Measurements from ENCODE around the gene ZC3H14.
"Not testable (repeated sequence)": the region's sequence is repeated elsewhere in the genome, so short reads cannot be mapped to it uniquely, and the experiment has no call there.

ZC3H14 gene, protein sequence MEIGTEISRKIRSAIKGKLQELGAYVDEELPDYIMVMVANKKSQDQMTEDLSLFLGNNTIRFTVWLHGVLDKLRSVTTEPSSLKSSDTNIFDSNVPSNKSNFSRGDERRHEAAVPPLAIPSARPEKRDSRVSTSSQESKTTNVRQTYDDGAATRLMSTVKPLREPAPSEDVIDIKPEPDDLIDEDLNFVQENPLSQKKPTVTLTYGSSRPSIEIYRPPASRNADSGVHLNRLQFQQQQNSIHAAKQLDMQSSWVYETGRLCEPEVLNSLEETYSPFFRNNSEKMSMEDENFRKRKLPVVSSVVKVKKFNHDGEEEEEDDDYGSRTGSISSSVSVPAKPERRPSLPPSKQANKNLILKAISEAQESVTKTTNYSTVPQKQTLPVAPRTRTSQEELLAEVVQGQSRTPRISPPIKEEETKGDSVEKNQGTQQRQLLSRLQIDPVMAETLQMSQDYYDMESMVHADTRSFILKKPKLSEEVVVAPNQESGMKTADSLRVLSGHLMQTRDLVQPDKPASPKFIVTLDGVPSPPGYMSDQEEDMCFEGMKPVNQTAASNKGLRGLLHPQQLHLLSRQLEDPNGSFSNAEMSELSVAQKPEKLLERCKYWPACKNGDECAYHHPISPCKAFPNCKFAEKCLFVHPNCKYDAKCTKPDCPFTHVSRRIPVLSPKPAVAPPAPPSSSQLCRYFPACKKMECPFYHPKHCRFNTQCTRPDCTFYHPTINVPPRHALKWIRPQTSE

GRCh38 chr14:88562831-88563686, at the start of gene ZC3H14:
Gene ZC3H14 (plus strand): TSS chr14:88563037. CDS start chr14:88563134, 97 bp downstream.
- peak; percentile 66 for DNase-seq (ENCODE audit: low read depth, low spot score)

DNA sequence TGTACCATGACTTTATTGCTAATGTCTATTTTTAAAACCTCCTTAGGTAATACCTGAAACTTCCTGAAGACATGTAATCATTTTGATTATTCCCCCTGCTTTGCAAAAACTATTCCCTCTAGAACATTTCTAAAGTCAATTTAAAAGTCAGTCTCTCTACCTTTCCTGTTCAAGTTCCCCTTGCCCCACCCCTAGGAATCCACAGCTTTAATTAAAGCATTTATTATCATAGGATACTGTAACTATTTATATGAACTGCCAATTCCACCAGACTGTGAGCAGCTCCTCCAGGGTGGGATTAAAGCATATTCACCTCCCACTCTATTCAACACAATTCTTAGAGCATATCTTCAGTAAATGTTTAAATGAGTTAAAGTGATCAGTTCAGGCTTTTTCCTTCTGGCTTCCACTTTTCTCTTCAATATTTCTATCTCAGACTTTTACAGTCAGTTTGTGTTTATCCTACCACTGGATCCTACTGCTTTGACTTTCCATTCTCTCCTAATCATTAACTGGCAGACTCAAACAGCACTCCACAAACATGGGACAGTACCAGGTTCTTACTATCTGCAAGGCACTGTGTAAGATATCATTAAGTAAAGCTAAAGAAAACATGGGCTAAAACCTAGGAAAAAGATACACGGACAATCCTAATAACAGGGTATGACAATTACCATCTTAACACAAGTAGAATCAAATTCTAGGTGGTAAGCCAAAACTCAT, 47.2 kb upstream of the ZC3H14 start:
- DNase-seq (ENCODE audit: low read depth, low spot score): no peak

DNA sequence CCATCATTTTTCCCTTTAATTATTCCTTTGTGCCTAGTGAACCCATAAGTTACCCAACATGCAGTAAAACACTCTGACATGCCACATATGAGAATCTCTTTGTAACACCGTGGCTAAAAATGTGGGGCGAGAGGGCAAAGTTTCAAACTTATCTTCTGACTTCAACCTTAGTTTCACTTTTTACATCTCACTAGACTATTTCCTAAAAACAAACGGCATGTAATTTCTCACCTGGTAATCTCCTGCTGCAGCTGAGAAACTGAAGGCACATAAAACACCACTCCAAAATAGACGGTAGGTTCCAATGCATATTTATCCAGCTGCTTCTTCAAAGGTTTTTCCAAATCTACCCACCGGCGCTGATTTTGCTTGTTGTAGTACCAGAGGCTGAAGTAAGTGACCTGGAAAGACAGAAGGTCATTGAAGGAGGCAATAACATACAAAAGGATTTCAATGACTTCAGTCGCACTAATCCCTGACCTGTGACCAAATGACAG, 45.9 kb upstream of the ZC3H14 start:
- no peak for DNase-seq (ENCODE audit: low read depth, low spot score)

DNA sequence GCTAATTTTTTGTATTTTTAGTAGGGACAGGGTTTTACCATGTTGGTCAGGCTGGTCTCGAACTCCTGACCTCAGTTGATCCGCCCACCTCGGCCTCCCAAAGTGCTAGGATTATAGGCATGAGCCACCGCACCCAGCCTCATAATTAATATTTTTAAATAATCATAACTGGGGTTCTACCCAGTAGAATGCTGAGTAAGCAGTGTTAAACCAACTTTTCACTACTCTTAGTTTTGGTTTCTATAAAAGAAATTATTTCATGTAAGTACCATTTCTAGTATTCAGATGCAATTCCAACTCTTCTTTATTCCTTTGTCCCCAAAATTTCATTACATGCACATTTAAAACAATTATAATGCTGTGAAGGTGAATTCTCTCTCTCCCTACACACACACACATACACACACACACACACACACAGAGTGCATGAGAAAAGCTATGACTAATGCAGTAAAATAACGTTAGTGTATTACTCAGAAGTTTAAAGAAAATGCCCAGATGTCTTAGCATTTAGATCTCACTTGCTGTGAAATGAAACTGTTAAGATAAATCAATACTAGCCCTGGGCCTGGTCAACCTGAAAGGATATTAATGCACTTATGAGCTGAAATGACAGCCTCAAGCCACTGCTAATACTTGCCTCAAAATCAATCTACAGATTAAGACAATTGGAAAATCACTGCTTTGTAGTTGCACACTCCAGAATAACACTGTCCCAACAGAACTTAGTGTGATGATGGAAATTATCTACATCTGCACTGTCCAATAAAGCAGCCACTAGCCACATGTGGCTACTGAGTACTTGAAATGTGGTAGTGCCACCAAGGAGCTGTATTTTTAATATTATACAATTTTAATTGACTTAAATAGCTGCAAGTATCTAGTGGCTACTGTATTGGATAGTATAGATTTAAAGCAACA, 44.0 kb upstream of the ZC3H14 start:
- peak; percentile 15 for DNase-seq (ENCODE audit: low read depth, low spot score)

- DNase-seq (ENCODE audit: low read depth, low spot score): no peak
Measured at GRCh38 chr14:88519907-88520306, 42.9 kb upstream of the ZC3H14 start.

DNA sequence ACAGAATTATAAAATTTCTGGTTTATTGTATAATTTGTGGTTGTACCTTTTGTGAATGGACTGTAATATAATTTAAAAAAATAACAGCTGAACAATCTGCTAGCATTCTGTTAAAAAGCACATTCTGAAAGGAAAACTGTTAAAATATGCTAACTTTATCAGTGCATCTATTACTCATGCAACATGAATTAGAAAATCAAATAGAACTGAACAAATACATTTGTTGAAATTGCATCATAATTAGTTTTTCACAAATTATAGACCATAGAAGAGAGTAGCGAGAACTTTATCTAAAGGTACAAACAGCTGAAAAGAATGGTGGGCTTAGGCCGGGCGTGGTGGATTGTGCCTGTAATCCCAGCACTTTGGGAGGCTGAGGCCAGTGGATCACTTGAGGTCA, 41.0 kb upstream of the ZC3H14 start:
- DNase-seq (ENCODE audit: low read depth, low spot score): no peak

GRCh38 chr14:88522393-88522792, 40.4 kb upstream of the ZC3H14 start:
- no peak for DNase-seq (ENCODE audit: low read depth, low spot score)

- not testable (repeated sequence) for DNase-seq (ENCODE audit: low read depth, low spot score)
Measured at GRCh38 chr14:88529889-88530288, 32.9 kb upstream of the ZC3H14 start.

DNA sequence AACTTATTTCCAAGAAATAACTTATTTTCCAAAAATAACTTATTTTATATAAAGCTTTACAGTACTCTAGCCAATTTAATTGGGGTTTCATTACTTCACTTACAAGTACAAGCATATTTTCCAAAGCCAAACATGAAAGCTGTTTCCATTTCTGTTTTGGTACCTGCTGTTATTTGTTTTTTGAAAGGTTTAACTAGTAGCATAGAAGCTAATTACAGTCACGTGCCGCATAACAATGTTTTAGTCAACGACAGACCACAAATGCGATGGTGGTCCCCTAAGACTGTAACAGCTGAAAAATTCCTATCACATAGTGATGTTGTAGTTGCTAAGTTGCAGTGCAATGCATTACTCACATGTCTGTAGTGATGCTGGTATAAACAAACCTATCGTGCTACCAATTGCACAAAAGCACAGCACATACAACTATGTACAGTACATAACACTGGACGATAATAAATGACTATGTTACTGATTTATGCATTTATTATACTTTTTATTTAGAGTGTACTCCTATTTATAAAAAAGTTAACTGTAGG, 29.7 kb upstream of the ZC3H14 start:
- no peak for DNase-seq (ENCODE audit: low read depth, low spot score)

DNA sequence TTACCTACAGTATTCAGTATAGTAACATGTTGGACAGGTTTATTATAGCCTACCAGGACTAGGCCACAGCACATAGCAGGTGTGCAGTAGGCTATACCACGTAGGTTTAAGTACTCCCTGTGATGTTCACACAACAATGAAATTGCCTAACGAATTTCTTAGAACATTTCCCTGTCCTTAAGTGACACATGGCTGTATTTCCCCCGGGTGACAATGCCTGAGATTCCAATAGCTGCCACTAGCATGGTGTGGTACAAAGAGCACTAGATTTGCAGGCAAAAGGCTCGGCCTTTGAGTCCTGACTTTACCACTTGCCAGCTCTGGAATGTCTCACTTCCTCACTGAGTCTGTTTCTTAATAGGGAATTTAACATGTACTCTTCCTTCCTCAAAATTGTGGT, 27.7 kb upstream of the ZC3H14 start:
- no peak for DNase-seq (ENCODE audit: low read depth, low spot score)

GRCh38 chr14:88535813-88536212, 27.0 kb upstream of the ZC3H14 start:
- no peak for DNase-seq (ENCODE audit: low read depth, low spot score)

DNA sequence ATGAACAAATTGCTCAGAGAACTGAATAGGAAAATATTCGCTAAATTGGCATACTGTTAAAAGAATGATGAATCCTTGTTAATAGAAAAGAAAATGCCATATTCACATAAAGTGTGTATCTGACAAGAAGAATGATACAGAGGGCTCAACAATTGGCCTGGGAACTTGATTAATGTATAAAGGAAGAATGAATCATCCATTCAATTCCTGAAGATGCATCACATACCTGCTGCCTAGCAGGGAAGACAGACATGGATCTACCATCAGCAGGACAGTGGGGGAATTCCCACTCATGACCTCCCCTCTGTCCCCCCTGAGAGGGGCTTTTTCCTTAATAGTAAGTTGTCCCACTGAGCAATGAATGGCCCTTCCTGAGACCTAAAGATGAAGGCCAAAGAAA, 21.5 kb upstream of the ZC3H14 start:
- no peak for DNase-seq (ENCODE audit: low read depth, low spot score)

- DNase-seq (ENCODE audit: low read depth, low spot score): no peak
Measured at GRCh38 chr14:88542857-88543795, 19.7 kb upstream of the ZC3H14 start.

- no peak for DNase-seq (ENCODE audit: low read depth, low spot score)
Measured at GRCh38 chr14:88545256-88545655, 17.6 kb upstream of the ZC3H14 start.

DNA sequence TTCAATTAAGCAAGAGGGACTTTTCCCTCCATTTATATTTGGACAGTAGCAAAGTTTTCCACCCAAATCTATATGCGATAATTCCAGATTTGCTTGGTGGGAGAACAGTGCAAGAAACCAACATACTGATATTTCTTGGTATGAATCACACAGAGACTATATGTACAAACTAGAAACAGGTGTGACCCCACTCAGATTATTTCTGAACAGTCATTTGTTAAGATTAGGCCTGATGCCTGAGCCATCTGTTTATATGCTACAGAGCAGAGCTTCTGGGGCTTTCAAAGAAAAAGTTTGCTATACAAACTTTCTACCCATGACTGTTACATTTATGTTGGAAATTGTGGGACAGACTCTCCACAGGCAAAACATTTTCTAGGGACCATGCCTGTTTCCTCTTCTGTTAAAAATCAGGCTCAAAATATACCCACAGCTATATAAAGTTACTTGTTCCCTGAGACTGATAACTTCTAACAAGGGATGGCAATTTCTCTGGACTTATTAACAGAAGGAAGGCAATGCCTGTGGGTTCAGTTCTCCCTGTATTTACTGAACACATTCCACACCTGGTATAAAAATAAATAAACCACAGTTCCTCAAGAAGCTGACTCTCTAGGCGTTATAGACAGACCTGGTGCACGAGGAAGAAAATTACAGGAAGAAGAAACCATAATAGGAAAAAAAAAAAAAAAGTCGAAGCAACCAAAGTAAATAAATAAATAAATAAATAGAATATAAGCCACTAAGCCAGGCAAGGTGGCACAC, 16.0 kb upstream of the ZC3H14 start:
- DNase-seq (ENCODE audit: low read depth, low spot score): no peak

DNA sequence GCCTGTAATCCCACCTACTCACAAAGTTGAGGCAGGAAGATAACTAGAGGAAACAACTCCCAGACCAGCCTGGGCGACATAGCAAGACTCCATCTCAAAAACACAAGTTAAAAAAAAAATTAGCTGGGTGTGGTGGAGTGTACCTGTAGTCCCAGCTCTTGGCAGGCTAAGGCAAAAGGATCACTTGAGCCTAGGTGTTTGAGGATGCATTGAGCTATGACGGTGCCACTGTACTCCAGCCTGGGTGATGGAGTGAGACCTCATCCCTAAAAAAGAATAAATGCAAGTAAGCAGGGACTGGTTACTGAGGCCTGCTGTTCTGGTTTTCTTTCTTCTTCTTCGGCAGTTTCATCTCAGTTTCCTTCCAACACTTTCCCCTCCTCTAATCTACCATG, 15.5 kb upstream of the ZC3H14 start:
- no peak for DNase-seq (ENCODE audit: low read depth, low spot score)

DNA sequence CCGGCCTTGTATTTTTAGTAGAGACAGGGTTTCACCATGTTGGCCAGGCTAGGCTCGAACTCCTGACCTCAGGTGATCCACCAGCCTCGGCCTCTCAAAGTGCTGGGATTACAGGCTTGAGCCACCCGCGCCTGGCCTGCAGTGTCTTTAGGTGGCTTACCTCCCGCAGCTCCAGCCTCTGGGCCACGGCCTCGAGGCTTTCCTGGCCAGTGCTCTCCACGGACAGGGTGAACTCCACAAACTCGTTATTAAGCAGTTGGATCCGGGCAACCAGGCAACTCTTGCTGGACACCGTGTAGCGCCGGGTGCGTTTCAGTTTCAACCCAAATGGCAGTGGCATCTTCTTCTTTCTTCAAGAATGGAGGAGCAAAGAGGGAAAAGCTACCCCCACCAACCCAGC, 12.8 kb upstream of the ZC3H14 start:
- DNase-seq (ENCODE audit: low read depth, low spot score): no peak

All from brain pericyte (primary cell).